HepG2 (cell line): ENCODE data around the gene GABRG3. TPM values are rescaled to one million over a fixed set of nuclear protein-coding genes. Genes with fewer than 3 reads are reported as not detected.

ENCODE experiments used
- ATAC-seq: fragments of 200-7000 bp; cut with Tn5 transposase; 3 replicates; pipeline ENCODE4 v1.9.1; 2020; ENCODE audit warnings: mild to moderate bottlenecking, moderate library complexity
- BruUV-seq: library from RNA; stranded (reverse); fragments of 400-500 nt; replicated peaks from 2 replicates; lab custom pipeline; 2021; lab: Mats Ljungman, UMichigan
- CTCF ChIA-PET: fragments of 300-600 bp; formaldehyde crosslinking; extraction: SDS; loops from one replicate; lab custom pipeline; 2021; ENCODE audit warnings: low total read pairs, inconsistent platforms, low intra/inter-chr PET ratio; lab: Yijun Ruan, JAX
- POLR2A ChIA-PET: fragments of 350-600 bp; sonication (Branson Sonifier 250); formaldehyde crosslinking; loops from one replicate; lab custom pipeline; 2020; ENCODE audit warnings: antibody characterized with exemption, inconsistent platforms; lab: Yijun Ruan, JAX
- DNase-seq: peaks from one replicate; pipeline ENCODE4 v3.0.0-alpha.2; 2015; ENCODE audit warnings: low spot score
- FAIRE-seq: peaks from 3 replicates; lab custom pipeline; 2011; peaks lifted over from hg19 to GRCh38; lab: Jason Lieb, UNC
- H2AFZ ChIP-seq: one replicate; pipeline ENCODE4 v1.6.1; 2011; ENCODE audit warnings: low read length, inconsistent platforms
- H3K27ac ChIP-seq: fragments of 300-600 bp; 3 replicates; pipeline ENCODE4 v1.8.0; 2011; ENCODE audit warnings: mixed run types, mild to moderate bottlenecking, mixed read lengths, low read length, inconsistent platforms; ENCODE audit not compliant: insufficient read depth; ENCODE audit errors: extremely low read length
- H3K27me3 ChIP-seq, 2 experiments: fragments of 200-600 bp in 1 of 2; 2 replicates in 1 of 2; 3 replicates in 1 of 2; pipeline versions ENCODE4 v1.6.0 to v1.8.0; 2011; ENCODE audit warnings: low read length in 2 of 2, mild to moderate bottlenecking in 2 of 2, moderate library complexity in 2 of 2, inconsistent platforms in 1 of 2; ENCODE audit not compliant: insufficient read depth in 2 of 2, control insufficient read depth in 1 of 2
- H3K36me3 ChIP-seq, 2 experiments: fragments of 200-600 bp in 1 of 2; replicated peaks in 1 of 2; 2 replicates in 1 of 2; 3 replicates in 1 of 2; pipeline versions ENCODE4 v1.5.1 to v1.8.0; 2011; ENCODE audit warnings: low read length in 2 of 2, inconsistent platforms in 1 of 2; ENCODE audit not compliant: insufficient read depth in 2 of 2, control insufficient read depth in 1 of 2
- H3K4me1 ChIP-seq: 2 replicates; pipeline ENCODE4 v1.5.1; 2012; ENCODE audit warnings: low read length, inconsistent platforms; ENCODE audit not compliant: insufficient read depth
- H3K4me2 ChIP-seq: 2 replicates; pipeline ENCODE4 v1.6.0; 2011; ENCODE audit warnings: low read depth, low read length, inconsistent platforms
- H3K4me3 ChIP-seq, 3 experiments: fragments of 200-600 bp in 1 of 3; sonication (generic), shearing (Covaris generic) in 1 of 3; replicated peaks in 1 of 3; 2 replicates each; pipeline ENCODE4 v1.5.1; 2011 to 2016; ENCODE audit warnings: low read length in 3 of 3, inconsistent platforms in 2 of 3, low read depth in 2 of 3, mild to moderate bottlenecking in 2 of 3, control low read depth in 1 of 3, mixed read lengths in 1 of 3; ENCODE audit not compliant: insufficient read depth in 1 of 3
- H3K79me2 ChIP-seq: one replicate; pipeline ENCODE4 v1.6.1; 2011; ENCODE audit warnings: low read length, inconsistent platforms; ENCODE audit not compliant: insufficient read depth
- H3K9ac ChIP-seq: 2 replicates; pipeline ENCODE4 v1.6.0; 2011; ENCODE audit warnings: mild to moderate bottlenecking, low read depth, low read length, inconsistent platforms; ENCODE audit not compliant: insufficient read depth
- H3K9me3 ChIP-seq: 2 replicates; pipeline ENCODE4 v1.5.1; 2012; ENCODE audit warnings: mild to moderate bottlenecking, low read length
- H4K20me1 ChIP-seq: 2 replicates; pipeline ENCODE4 v1.6.0; 2011; ENCODE audit warnings: inconsistent platforms, mild to moderate bottlenecking, low read length, moderate library complexity; ENCODE audit not compliant: insufficient read depth
- ATF1 ChIP-seq: IDR thresholded peaks from 2 replicates; pipeline ENCODE4 v1.6.1; 2016; ENCODE audit warnings: mild to moderate bottlenecking, control low read depth
- FOXC1 ChIP-seq: sonication (generic); formaldehyde crosslinking; IDR thresholded peaks from 2 replicates; pipeline ENCODE4 v1.8.0; 2022; ENCODE audit warnings: mild to moderate bottlenecking, missing genetic modification reagents, borderline replicate concordance
- KAT8 ChIP-seq: IDR thresholded peaks from 2 replicates; pipeline ENCODE4 v1.6.1; 2016; ENCODE audit warnings: missing genetic modification reagents, missing compliant biosample characterization
- KDM1A ChIP-seq: IDR thresholded peaks from 2 replicates; pipeline ENCODE4 v1.6.1; 2016; ENCODE audit warnings: missing compliant biosample characterization
- RFX3 ChIP-seq: IDR thresholded peaks from 2 replicates; pipeline ENCODE4 v1.6.1; 2016; ENCODE audit warnings: missing biosample characterization, missing genetic modification reagents
- ZNF329 ChIP-seq: sonication (generic); formaldehyde crosslinking; IDR thresholded peaks from 2 replicates; pipeline ENCODE4 v1.9.0; 2021; ENCODE audit warnings: low read depth, mild to moderate bottlenecking, missing genetic modification reagents
- ZNF841 ChIP-seq: sonication (generic); formaldehyde crosslinking; IDR thresholded peaks from 2 replicates; pipeline ENCODE4 v1.8.1; 2023; ENCODE audit warnings: missing genetic modification reagents, borderline replicate concordance
- WGBS: methylation state at CpG from one replicate; pipeline ENCODE4 v1.1.6; 2017; ENCODE audit warnings: low lambda C conversion rate; 5-methylcytosine and 5-hydroxymethylcytosine counted together
- in situ Hi-C: cut with HindIII; loops from 2 replicates; pipeline ENCODE4 v1.10.0; 2017; ENCODE audit warnings: low pct_unique_long_range_greater_than_20kb; ENCODE audit not compliant: extremely low pct_ligation_motif_present
- intact Hi-C: fragments of 100-400 bp; cut with micrococcal nuclease; formaldehyde crosslinking; loops from one replicate; pipeline ENCODE4 v1.10.0; 2022; ENCODE audit not compliant: unreplicated experiment
- polyA plus RNA-seq, 8 experiments: library from polyadenylated mRNA; depleted of rRNA in 3 of 8; stranded (reverse) in 7 of 8; unstranded in 1 of 8; fragments of >200 nt; fragmentation: Illumina TruSeq in 4 of 8; extraction: Trizol in 4 of 8; gene quantifications; 2 replicates each; pipeline versions ENCODE4 v1.2.1 to v1.2.3, GENCODE V29; 2011 to 2016; ENCODE audit warnings: low read depth in 4 of 8, missing spikeins in 1 of 8, mixed read lengths in 1 of 8; ENCODE audit not compliant: insufficient read depth in 1 of 8
- total RNA-seq, 5 experiments: library from RNA; depleted of rRNA; stranded (reverse); fragments of >200 nt; fragmentation: Illumina TruSeq; extraction: Trizol; gene quantifications; 2 replicates each; pipeline ENCODE4 v1.2.3, GENCODE V29; 2016; ENCODE audit warnings: low read depth in 1 of 5
- TF ChIP-seq, protein P1 (sequence below): sonication (generic); IDR thresholded peaks from 2 replicates; pipeline ENCODE4 v1.6.1; 2016; ENCODE audit warnings: low read depth, borderline replicate concordance
- TF ChIP-seq, protein P2 (sequence below): sonication (generic); formaldehyde crosslinking; IDR thresholded peaks from 2 replicates; pipeline ENCODE4 v1.8.0; 2022; ENCODE audit warnings: mild to moderate bottlenecking, missing genetic modification reagents, moderate library complexity
- TF ChIP-seq, protein P3 (sequence below): sonication (generic); formaldehyde crosslinking; IDR thresholded peaks from 2 replicates; pipeline ENCODE4 v1.4.0; 2020; ENCODE audit warnings: missing genetic modification reagents, low read depth, mild to moderate bottlenecking, borderline replicate concordance

Gene GABRG3
- total and polyA plus RNA-seq, 2 of the 13 experiments (the other 11 are each of a cell fraction or from before 2014, with no cell fraction given) = not detected

DNA sequence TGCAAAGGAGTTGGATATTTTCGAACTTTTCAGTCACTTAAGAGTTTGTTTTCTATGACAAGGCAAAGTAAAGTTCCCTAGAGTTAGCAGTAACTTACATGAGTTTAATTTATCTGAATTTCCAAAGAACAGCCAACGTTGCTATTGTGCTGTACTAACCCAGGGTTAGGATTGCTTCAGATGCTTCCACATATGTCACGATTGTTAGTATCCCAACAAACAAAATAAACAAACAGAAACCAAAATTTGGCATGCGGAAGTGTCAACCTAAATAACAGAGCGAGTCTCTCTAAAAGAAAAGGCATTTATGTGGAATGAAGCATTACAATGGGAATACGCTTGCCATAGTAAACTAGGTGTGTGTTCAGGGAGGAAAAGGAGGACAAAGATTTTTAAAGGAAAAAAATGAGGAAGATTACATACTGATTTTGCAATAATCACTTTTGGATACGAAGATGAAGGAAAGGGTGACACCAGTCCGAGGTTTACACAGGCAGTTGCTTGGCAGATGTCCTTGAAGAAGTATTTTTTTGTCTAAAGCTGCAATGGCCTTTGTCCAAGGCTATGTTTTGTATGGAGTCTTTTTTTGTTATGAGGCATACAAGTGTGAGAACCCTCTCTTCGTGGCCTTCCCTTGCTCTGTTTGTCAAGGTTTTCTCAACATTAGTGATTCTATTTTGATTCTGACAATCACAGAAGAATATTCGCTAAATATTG is 267.9 kb downstream of the GABRG3 start:
- ATAC-seq = no peak
- no peak overlapping the region for H3K27ac ChIP-seq
- H3K4me2 ChIP-seq = no peak overlapping the region
- H3K79me2 ChIP-seq = no peaks in the 10 kb centered on the region
- no peak overlapping the region for H3K4me3 ChIP-seq
- no peaks in the 10 kb centered on the region for H3K9me3 ChIP-seq
- no peak for DNase-seq
- H3K27me3 ChIP-seq = no peaks in the 10 kb centered on the region
- H3K36me3 ChIP-seq = no peaks in the 10 kb centered on the region
- POLR2A ChIA-PET = no interaction called here
- no peak overlapping the region for H2AFZ ChIP-seq
- H3K9ac ChIP-seq = no peak overlapping the region
- no peak for FAIRE-seq
- no peaks in the 10 kb centered on the region for H4K20me1 ChIP-seq
- intact Hi-C loops (loop anchor here (2.0 kb wide), 1 partner anchor 120 kb away; no protein-coding TSS in a partner anchor), in situ Hi-C loops (no loop called here)
- WGBS = 13% methylated on average over 10 of the region's 10 CpGs
- CTCF ChIA-PET = no interaction called here
- TF ChIP-seq, protein P1, sequence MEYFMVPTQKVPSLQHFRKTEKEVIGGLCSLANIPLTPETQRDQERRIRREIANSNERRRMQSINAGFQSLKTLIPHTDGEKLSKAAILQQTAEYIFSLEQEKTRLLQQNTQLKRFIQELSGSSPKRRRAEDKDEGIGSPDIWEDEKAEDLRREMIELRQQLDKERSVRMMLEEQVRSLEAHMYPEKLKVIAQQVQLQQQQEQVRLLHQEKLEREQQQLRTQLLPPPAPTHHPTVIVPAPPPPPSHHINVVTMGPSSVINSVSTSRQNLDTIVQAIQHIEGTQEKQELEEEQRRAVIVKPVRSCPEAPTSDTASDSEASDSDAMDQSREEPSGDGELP = no peak
- TF ChIP-seq, protein P2, sequence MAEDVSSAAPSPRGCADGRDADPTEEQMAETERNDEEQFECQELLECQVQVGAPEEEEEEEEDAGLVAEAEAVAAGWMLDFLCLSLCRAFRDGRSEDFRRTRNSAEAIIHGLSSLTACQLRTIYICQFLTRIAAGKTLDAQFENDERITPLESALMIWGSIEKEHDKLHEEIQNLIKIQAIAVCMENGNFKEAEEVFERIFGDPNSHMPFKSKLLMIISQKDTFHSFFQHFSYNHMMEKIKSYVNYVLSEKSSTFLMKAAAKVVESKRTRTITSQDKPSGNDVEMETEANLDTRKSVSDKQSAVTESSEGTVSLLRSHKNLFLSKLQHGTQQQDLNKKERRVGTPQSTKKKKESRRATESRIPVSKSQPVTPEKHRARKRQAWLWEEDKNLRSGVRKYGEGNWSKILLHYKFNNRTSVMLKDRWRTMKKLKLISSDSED (CRISPR knock-in tag) = no peak
- no peak for TF ChIP-seq ZNF329 (CRISPR knock-in tag)
- BruUV-seq = no TSS peak
- H3K4me1 ChIP-seq = no peaks in the 10 kb centered on the region

DNA sequence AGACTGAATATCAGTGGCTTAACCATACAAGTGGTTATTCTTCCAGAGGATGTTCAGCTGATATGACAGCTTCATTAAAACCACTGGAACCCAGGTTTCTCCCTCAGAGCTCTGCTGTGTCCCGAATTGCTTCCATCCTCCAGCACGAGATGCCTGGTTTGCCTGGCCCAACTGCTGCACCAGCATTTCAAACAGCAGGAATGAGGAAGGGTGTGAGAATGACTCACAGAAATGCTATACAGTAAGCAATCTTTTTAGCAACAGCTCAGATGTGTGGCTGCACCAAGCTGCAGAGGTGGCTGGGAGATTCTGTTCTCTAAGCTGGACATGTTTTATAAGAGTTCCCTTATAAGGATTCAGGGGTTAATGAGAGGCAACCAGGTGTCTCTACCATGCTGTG is 271.0 kb downstream of the GABRG3 start:
- no peak overlapping the region for H3K4me2 ChIP-seq
- in situ Hi-C loops = no loop called here

More for the DNA sequence above, 271.0 kb downstream of the GABRG3 start:
- DNase-seq (no peak), ATAC-seq (no peak), FAIRE-seq (no peak)
- Histone ChIP-seq H3K9ac (no peak overlapping the region), H2AFZ (no peak overlapping the region), H3K9me3 (no peaks in the 10 kb centered on the region), H3K4me3 (no peak overlapping the region), H3K79me2 (no peaks in the 10 kb centered on the region), H3K36me3 (no peaks in the 10 kb centered on the region), H3K27ac (no peak overlapping the region), H4K20me1 (no peaks in the 10 kb centered on the region), H3K4me1 (no peaks in the 10 kb centered on the region), H3K27me3 (no peaks in the 10 kb centered on the region)
- no peak for TF ChIP-seq ZNF841
- TF ChIP-seq, protein P3, sequence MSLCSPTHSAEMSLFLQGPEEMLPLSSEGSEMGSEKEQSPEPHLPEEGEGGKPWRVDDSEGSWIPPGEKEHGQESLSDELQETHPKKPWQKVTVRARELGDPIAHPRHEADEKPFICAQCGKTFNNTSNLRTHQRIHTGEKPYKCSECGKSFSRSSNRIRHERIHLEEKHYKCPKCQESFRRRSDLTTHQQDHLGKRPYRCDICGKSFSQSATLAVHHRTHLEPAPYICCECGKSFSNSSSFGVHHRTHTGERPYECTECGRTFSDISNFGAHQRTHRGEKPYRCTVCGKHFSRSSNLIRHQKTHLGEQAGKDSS (CRISPR knock-in tag) = no peak
- TF ChIP-seq KDM1A (CRISPR knock-in tag) = no peak
- no peak for TF ChIP-seq RFX3 (CRISPR knock-in tag)
- TF ChIP-seq KAT8 (CRISPR knock-in tag) = no peak
- no peak for TF ChIP-seq FOXC1 (CRISPR knock-in tag)
- no peak for TF ChIP-seq ATF1 (CRISPR knock-in tag)
- BruUV-seq = no TSS peak
- WGBS = 0% methylated on average over 2 of the region's 2 CpGs
- intact Hi-C loops = no loop called here
- ChIA-PET CTCF (no interaction called here), POLR2A (no interaction called here)
